Measurements from ENCODE around the gene HSP90AB1.

HSP90AB1 gene

DNA sequence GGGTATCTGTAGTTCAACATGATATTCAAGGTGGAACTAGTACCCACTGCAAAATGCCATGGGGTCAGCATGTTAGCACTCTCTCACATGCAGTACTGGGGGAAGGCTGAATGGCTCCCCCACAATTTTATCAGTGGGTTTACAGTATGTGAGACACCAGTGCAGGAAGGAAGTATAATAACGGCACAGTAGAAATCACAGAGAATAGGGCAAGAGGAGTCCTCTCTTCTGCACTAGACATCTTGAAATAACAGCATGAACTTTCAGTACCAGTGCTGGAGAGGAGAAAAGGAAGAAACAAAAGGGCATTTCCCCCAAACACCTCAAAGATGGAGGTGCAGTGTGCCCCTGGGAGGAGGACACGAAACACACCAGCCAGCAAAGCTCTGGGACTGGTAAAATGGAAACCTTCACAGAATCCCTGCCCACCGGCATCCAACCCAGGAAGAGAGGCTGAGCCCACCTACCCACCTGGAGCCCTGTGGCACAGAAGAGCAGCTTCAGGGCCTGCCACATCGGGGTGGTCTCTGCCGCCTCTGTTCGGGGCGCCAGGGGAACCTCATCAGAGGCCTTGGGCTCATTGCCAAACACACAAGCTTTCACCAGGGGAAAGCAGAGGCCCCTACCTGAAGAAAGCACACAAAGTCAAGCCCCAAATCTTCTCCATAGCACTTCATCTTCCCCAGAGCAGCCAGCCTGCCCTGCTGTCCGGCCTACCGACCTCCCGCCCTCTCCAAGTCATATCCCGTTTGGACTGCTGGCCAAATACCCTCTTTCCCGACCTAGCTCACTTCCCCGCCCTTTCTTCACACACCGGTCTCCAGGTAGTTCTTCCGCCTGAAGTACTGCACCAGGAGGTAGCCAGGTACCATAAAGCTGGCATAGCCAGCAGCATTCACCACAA is 9.2 kb downstream of the HSP90AB1 start:
- DNase-seq: no peak

DNA sequence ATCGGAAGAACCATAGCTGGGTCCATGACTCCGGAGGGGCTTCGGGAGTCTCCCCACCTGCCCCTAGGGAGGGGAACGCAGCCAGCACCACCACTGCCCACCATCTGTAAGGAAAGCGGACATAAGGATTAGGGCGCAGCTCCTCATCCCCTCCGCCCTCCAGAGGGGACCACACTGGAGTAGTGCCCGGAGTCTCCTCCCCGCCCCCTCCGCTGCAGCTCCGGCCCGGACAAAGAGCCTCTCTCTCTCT is 9.8 kb downstream of the HSP90AB1 start:
- no peak for DNase-seq

DNA sequence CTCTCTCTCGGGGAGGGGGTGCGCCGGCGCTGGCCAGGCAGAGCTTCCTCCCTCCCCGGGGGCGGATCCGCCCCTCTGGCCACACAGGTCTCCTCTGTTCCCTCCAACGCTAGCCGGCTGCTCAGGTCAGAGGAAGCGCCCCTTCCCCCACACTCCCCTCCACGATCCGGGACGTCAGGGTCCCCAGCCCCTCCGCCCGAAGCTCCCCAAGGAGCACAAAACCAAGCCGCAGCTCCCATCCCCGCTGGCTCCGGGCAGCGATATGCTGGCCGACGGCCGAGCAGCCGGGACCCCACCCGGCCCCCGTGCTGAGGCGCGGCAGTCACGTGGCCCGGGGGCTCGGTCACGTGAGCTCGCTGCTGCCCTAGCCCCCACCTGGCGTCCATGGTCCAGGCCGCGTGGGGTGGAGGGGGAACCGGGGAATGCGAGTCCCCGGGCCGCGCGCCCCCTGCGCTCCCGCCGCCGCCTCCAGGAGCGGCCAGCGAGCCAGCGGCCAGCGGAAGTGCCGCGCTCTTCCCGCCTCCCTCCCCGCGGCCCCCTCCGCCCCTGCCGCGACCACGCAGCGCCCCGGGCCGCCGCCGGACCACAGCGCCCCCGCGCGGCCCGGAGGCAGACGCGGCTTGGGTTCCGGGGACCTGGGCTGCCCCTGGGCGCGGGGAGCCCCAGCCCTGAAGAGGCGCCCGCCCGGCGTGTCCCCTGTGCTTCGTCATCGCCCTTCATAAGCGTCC is 10.3 kb downstream of the HSP90AB1 start, which contains the start of gene SLC35B2:
Gene SLC35B2 (minus strand): TSS at position 504 of the 728 bp plus-strand sequence. CDS start 118 bp downstream, at position 386.
- peak in 1 of 2 donors; percentile 63 for DNase-seq

DNA sequence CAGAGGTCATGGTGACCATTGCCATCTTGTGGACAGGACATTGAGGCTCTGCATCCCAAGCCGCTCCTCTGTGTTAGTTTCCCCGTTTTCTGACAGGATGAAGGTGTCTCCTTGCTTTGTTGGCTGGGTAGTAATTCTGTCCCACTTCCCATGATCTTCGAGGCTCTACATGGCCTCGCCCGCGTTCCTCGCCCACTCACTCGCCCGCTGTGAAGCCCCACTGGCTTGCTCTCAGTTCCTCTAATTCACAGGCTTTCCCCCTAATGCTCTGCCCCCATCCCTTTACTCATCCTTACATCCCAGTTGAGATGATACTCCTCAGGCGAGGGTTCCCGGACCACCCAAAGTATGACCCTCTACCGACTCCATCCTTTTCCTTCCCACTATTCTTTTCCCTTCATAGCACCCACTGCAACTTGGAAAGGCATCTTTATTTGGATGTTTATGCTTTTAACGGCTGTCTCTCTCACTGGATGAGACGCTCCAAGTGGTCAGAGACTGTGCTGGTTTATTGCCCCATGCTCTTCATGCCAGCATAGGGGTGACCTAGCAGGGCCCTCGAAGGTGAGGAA is 10.9 kb downstream of the HSP90AB1 start:
- peak; percentile 50 to 81 for DNase-seq

DNA sequence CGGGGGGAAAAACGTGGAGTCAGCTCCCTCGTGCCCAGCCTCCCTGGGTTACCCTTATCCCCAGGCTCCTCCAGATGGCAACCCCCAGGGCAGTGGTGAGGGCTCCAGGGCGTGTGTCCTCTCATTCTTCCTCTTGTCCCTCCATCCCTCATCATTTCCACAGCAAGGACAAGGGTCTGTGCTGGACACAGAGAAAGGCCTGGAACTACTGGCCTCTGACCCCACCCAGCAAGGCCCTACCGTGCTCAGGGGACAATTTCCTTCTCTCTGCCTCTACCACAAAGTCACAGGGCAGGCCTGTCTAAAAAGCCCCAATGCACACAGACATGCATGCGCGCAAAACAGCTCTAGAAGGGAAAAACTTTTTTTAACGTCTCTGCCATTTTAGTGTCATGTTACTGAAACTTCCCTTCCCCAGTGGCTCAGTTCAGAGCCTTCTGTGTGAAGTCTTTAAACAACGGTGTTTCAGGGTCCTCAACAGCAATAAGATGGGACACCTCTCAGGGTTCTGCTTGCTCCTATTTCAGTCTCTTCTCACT is 11.5 kb downstream of the HSP90AB1 start:
- DNase-seq: no peak

DNA sequence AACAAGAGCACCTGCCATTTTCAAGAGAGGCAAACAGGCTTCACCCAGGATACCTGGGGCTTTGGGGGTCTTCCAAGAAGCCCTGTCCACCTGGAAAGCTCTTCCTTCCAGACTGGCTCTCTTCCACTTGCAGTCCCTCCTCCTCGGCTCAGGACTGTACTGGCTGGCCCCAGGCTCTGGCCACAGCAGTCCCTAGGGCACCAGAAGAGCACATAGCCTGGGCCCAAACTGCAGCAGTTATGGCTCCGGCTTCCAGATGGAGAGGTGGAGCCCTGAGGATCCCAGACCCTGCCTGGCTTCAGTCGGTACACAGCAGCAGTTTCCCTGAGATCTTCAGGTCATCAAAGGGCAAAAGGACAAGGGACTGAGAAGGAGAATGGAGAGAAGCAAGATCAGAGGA is 12.0 kb downstream of the HSP90AB1 start:
- DNase-seq: no peak

DNA sequence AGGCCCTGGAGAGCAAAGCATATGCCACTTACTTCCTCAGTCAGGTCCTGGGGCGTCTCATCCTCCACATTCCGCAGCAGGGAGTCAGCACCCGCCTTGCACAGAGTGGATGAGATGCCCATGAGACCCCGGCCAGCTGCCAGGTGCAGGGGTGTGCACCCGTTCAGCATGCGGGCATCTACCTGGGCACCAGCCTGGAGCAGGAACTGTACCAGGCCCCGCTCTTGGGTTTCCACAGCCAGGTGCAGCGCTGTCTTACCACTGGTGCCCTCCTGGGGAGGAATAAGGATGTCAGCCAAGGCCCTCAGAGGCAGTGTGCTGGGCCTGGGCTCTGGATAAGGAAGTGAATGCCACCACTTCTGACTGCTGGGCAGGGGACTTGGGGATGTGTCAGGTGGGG is 13.1 kb downstream of the HSP90AB1 start:
- DNase-seq: no peak

DNA sequence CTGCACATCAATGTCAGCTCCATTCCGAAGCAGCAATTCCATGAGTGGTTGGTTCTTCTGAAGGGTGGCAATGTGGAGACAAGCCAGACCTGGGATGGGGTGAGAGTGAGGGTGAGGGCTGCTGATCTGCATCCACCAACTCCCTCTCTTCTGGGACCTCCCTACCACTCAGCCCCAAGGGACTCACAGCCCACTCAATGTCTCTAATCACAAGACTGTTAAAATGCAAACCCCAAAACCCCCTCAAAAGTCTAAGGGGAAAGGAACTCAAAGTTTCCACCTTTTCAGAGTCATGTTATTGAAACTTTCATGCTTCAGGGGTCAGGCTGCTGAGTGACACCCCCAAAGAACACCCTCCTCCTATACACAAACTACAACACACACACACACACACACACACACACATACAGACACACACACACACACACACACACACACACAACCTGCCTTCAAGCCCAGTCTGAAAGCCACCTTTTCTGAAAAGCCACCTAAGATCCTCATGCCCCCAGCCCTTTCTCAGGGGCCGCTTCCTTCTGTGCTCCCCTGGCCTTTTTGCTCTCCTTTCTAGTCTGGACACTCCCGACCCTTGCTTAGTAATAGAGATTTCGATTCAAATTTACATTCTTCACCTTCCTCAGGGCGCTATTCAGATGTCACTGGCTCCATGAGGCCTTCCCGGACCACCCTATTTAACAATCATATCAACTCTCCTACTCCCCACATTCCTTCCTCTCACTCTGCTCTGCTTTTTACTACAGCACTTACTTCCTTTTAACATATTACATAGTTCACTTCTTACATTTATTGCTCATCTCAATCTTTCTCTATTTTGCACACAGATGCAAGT is 13.8 kb downstream of the HSP90AB1 start:
- no peak for DNase-seq

DNA sequence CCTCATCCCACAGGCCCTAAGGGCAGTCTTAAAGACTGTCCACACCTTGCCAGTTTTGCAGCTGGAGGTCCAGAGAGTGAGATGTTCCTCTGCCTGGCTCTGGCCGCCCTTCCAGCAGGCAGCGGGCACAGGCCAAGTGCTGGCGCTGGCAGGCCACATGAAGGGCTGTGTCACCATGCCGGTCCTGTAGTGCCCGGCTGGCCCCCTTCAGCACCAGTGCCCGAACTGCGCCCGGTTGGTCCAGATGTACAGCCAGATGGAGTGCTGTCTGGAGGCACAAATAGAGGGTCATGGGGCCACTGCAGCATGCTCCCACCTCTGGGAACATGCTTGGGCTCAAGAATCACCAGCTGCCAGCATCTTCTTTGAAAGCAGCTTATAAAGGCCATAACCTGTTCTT is 14.7 kb downstream of the HSP90AB1 start:
- DNase-seq: no peak

DNA sequence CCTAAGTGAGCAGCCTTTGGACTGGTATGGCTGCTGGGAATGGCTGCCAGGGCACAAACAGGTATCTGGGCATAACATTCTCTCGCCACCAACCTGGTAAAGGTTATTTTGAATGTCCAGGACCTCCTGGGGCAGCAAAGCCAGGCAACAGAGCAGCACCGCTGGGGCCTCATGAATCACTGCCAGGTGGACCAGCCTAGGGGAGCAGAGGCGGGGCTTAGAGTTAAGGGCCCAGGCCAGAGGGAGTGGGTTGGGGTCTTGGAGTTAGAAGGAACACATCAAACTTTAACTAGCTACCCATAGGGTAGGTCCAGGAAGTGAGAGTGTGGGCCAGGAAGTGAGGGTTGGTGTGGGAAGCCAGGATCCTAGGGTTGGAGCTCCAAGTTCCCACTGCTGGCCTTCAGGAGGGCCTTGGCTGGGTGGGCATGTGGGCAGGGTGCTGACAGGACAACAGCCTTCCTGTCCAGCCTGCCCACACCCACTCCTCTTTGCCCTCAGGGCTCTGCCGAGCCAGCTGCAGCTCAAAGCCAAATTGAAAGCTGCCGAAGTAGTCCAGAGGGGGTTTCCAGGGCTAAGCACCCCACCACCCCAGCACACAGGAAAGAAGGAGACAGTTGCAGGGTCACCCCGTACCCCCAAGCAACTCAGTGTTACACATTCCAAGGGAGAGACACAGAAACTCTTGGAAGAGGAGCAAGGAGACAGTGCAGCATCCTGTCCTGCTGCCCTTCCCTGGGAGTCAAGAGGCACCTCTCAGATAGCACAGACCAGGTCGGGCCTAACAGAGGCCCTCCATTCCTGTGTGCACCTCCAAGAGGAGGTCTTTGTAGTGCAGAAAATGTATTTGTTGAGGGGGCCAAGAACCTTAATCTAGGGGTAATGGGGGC is 15.8 kb downstream of the HSP90AB1 start:
- DNase-seq: peak in 1 of 2 donors; percentile 67

DNA sequence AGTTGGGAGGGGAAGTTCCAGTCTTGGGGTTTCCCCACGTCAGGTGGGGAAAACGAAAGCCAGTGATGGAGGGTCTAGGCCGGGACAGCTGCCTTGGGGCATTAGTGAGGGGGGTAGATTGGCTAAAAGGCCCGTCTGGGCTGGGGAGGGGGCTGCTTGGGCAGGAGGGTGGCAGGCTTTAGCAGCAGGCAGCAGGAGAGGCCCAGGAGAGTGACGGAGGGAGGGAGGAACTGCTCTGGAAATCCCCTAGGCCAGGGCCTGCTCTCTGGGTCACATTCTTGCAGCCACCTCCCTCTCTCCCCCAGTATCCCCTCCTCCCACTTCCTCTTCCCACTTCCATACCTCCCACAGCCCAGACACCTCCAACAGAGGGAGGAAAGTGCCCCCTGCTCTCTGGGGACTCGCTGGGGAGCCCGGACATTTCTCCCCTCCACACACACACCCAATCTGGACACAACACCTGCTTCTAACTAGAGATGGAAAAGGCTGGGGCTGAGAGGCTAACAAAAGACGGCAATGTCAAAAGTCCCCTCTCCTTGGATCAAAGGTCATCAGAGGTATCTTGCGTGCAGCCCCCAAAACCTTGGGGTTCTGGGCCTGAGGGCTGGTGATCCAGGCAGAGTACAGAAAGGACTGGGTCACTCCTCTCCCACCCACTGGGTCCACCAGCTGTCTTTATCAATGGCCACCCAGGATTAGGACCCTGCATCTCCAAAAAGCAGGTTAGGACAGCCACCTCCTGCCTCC is 16.6 kb downstream of the HSP90AB1 start:
- DNase-seq: peak; percentile 49 to 73

DNA sequence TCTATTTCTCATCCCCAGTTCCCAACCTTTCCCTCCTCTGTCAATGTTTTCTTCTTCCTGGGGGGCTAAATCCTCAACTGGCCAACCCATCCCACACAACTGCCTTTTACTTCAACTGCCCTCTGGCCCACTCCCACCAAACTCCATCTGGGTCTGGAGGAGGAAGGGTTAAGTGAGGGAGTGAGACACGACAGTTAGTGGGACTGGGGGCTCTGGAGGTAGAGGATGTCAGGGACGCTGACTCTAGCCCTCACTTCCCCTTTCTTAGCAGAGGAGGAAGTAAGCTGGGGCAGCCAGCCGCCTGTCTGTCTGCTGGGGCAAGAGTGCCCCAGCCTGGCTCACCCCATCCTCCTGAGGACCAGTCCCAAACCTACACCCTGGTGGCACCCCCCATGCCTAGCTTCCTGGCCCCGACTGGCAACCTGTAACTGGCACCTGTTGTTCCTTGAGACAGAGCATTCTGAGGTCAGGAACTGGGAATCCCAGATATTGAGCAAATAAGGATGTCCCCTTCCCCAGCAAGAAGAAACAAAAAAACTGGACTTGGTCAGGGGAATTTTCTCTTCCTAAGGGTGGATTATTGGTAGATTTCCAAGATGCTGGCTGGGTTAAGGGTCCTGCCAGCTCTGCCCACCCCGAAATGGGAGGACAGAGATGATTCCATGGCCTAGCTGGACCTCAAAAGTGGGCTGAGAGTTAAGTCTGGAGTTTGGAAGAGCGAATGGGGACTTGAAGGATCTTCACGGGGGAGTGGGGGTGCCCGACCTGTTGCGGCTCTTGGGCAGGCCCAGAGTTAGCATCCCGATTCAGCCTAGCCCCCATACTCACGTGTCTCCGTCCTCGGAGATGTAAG is 17.5 kb downstream of the HSP90AB1 start:
- peak; percentile 78 to 86 for DNase-seq

DNA sequence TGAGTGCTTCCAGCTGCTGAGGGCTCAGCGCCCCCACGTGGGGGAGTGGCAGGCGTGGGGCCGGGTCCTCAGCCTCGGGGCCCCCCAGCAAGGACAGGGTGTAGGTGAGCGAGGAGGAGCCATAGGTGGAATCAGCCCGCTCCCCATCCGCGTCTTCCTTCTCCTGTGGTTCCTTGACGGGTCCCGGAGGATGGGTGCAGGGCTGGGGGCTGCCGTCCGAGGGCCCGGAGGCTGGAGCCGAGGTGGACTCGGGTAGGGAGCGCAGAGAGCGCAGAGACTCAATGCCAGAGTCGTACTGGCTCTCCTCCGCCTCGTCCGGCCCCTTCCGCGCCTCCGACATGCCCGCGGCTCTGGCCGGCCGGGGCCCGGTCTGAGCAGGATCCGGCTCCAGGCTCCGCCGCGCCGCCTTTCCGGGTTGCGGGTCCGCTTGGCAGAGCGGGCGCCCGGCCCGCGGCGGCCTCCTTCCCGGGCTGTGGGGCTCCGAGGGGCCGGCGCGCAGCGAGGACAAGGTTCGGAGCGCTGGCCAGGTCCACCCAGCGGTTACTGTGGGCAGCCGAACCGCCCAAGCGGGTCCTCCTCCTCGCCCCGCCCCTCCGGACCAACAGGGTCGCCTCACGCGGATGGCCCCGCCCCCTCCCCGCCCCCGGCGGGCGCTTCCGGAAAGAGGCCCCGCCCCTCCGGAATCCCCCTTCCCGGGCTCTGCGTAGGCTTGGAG is 18.3 kb downstream of the HSP90AB1 start, which contains the start of gene NFKBIE:
Gene NFKBIE (minus strand): TSS at position 545 of the 715 bp plus-strand sequence. CDS start 205 bp downstream, at position 340.
- peak; percentile 93 to 96 for DNase-seq

DNA sequence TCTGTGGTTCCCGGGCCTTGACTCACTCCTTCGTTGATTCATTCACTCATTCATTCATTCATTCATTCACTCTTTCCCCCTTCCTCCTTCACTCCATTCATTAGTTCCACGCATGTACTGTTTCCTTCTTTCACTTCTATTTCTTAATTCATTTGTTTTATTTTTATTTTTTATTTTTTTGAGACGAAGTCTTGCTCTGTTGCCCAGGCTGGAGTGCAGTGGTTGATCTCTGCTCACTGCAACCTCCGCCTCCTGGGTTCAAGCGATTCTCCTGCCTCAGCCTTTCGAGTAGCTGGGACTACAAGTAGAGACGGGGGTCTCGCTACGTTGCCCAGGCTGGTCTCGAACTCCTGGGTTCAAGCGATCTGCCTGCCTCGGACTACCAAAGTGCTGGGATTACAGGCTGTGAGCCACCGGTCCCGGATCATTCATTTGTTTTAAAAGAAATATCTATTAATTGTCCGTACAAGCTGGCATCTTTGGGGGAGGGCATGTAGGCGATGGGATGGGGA is 18.9 kb downstream of the HSP90AB1 start:
- DNase-seq: no peak

DNA sequence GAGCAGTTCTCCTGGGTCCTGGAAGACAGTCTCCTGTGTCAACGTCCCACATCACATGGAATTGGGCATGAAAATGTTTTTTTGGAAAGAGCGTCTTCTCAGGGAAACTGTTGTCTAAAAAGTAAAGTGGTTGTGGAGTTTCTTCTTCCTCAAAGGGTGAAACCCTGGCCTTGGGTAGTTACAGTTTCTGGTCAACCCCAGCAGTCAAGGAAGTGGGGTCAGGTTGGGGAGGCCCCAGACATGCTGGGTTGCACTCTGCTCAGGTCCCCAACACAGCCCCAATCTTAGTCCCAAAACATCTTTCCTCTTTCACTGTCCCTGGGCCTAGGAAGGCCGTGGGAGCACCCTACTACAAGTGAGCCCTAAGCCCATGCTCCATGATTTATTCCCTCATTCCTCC is 19.4 kb downstream of the HSP90AB1 start:
- DNase-seq: no peak

DNA sequence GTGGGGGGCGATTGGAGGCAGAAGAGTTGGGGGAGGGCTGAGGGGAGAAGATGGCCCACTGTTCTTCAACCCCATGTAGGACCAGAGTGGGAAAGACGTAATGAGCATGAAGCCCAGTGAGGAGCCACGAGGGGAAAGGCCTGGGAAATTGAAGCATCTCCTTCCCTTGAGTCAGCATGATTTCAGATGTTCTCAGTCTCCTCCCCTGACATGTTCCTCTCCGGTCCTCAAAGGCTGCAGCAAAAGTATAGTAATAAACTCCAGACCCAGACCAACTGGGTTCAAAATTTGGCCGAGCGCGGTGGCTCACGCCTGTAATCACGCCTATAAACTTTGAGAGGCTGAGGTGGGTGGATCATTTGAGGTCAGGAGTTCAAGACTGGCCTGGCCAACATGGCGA is 20.4 kb downstream of the HSP90AB1 start:
- DNase-seq: no peak

DNA sequence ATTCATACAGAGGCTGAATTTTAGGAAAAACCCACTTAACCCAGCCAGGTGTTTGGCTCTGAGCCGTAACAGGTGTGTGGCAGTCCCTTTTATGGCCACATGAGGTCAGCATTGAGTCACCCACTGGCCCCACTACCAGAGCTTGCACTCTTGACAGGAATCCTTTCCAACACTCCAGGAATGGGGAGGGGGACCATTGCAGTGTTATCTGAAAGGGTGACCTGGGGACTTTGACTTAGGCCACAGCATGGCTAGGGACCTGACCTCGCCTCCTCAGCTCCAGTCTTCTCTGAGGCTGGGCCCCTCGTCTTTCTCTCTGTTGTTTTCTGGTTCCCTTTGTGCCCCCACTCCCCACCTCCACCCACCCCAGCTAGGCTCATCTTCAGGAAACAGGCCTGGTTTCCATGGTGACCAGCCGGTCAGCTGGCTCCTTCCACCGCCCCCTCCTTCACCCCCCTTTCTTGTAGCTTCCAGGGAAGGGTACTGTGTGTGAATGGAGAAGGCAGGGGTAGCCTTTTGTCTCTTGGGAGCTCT is 21.3 kb downstream of the HSP90AB1 start:
- DNase-seq: peak in 1 of 2 donors; percentile 42

Data from inflammatory macrophage (primary cell).